GM12891 (cell line): ENCODE data around the gene MAZ.

Experiments
- PAX5 ChIP-seq: IDR thresholded peaks from 2 replicates; pipeline ENCODE4 v1.6.1; 2011; ENCODE audit warnings: low read length, moderate library complexity, mild to moderate bottlenecking; ENCODE audit not compliant: insufficient read depth, severe bottlenecking
- POLR2A ChIP-seq: IDR thresholded peaks from 2 replicates; pipeline ENCODE4 v1.6.1; 2011; ENCODE audit warnings: low read depth, low read length, control low read depth
- POLR2AphosphoS5 ChIP-seq: IDR thresholded peaks from 2 replicates; pipeline ENCODE4 v1.6.1; 2011; ENCODE audit warnings: low read depth, low read length, control low read depth
- POU2F2 ChIP-seq: IDR thresholded peaks from 2 replicates; pipeline ENCODE4 v1.6.1; 2011; ENCODE audit warnings: low read depth, mild to moderate bottlenecking, control low read depth, low read length, moderate library complexity
- SPI1 ChIP-seq: IDR thresholded peaks from 2 replicates; pipeline ENCODE4 v1.6.1; 2011; ENCODE audit warnings: low read depth, low read length, control low read depth

- no peak for TF ChIP-seq POU2F2
- TF ChIP-seq POLR2A: no peak
- no peak for TF ChIP-seq POLR2AphosphoS5
- no peak for TF ChIP-seq SPI1
- no peak for TF ChIP-seq PAX5
Measured at GRCh38 chr16:29779474-29779873, 26.9 kb upstream of the MAZ start.
